ENCODE measurements around the gene MAGI2. TPM values are rescaled to one million over a fixed set of nuclear protein-coding genes. Genes with fewer than 3 reads are reported as not detected.

The MAGI2 gene
- total and polyA plus RNA-seq, 2 experiments from 2014 or later, result 3.5 to 4.1 TPM

GRCh38 chr7:78496096-78496630, 957.3 kb downstream of the MAGI2 start:
- no peak overlapping the region for H3K9ac ChIP-seq
- H2AFZ ChIP-seq, result no peak overlapping the region
- H3K79me2 ChIP-seq (ENCODE audit: insufficient read depth), result no peaks in the 10 kb centered on the region
- in situ Hi-C loops (cut with MboI), result no loop called here
- no peak overlapping the region for H3K4me2 ChIP-seq (ENCODE audit: unreplicated experiment)
- DNase-seq, result no peak
- H3K9me3 ChIP-seq (ENCODE audit: low read depth), result no peaks in the 10 kb centered on the region
- 80 to 81% methylated on average over 4 of the region's 4 CpGs for WGBS, 2 experiments (ENCODE audit: low coverage in 1 of 2, low lambda C conversion rate in 2 of 2, missing lambda C conversion rate in 2 of 2)
- H3K27me3 ChIP-seq (replicated peaks; ENCODE audit: insufficient read depth), result no peaks in the 10 kb centered on the region
- no peaks in the 10 kb centered on the region for H4K20me1 ChIP-seq (ENCODE audit: insufficient read depth)
- no peak for TF ChIP-seq EZH2phosphoT487 (IDR thresholded peaks at IDR 0.05; ENCODE audit: insufficient read depth, low read depth)
- TF ChIP-seq EZH2 (IDR thresholded peaks at IDR 0.05; ENCODE audit: insufficient read depth, poor library complexity, severe bottlenecking), result no peak
- peaks cover 16% of the 10 kb centered on the region for H3K4me1 ChIP-seq (ENCODE audit: insufficient read depth)
- no peaks in the 10 kb centered on the region for H3K9me2 ChIP-seq (ENCODE audit: insufficient read depth)
- no peak overlapping the region for H3K27ac ChIP-seq
- no peaks in the 10 kb centered on the region for H3K36me3 ChIP-seq (ENCODE audit: low read depth)
- no peaks in the 10 kb centered on the region; the same call in 1 of the 2 replicates for H3F3A ChIP-seq (ENCODE audit: insufficient read depth)
- no peak overlapping the region for H3K4me3 ChIP-seq

DNA sequence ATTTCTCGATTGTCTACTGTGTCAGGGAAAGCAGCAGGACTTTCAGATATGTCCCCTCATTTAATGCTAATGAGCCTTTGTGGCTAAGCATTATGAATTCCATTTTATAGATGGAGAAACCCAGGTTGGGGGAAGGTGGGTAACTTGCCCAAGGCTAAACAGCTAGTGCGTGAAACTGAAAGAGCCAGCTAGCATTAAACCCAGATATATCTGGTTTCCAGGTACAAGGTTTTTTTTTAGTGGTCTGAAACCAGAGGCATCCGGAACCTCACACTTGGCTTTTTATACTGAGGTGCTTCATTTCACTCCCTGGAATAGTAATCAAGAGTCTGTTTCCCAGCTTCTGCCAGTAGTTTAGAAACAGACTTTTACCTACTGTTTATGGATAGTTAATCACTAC, 960.1 kb downstream of the MAGI2 start:
- no peaks in the 10 kb centered on the region for H4K20me1 ChIP-seq (ENCODE audit: insufficient read depth)
- H3F3A ChIP-seq (ENCODE audit: insufficient read depth), result no peaks in the 10 kb centered on the region; the same call in 1 of the 2 replicates
- no peak overlapping the region for H3K4me3 ChIP-seq
- H3K9ac ChIP-seq, result no peak overlapping the region
- DNase-seq, result no peak
- in situ Hi-C loops (cut with MboI), result no loop called here
- H3K9me3 ChIP-seq (ENCODE audit: low read depth), result no peaks in the 10 kb centered on the region
- no peaks in the 10 kb centered on the region for H3K36me3 ChIP-seq (ENCODE audit: low read depth)
- H3K27me3 ChIP-seq (replicated peaks; ENCODE audit: insufficient read depth), result no peaks in the 10 kb centered on the region
- H3K27ac ChIP-seq, result no peak overlapping the region
- no peak overlapping the region for H2AFZ ChIP-seq
- H3K4me1 ChIP-seq (ENCODE audit: insufficient read depth), result peaks cover 19% of the 10 kb centered on the region
- 97 to 98% methylated on average over 3 of the region's 3 CpGs for WGBS, 2 experiments (ENCODE audit: low coverage in 1 of 2, low lambda C conversion rate in 2 of 2, missing lambda C conversion rate in 2 of 2)
- H3K79me2 ChIP-seq (ENCODE audit: insufficient read depth), result no peaks in the 10 kb centered on the region
- TF ChIP-seq EZH2 (IDR thresholded peaks at IDR 0.05; ENCODE audit: insufficient read depth, poor library complexity, severe bottlenecking) (no peak), EZH2phosphoT487 (IDR thresholded peaks at IDR 0.05; ENCODE audit: insufficient read depth, low read depth) (no peak)
- H3K9me2 ChIP-seq (ENCODE audit: insufficient read depth), result no peaks in the 10 kb centered on the region
- no peak overlapping the region for H3K4me2 ChIP-seq (ENCODE audit: unreplicated experiment)

DNA sequence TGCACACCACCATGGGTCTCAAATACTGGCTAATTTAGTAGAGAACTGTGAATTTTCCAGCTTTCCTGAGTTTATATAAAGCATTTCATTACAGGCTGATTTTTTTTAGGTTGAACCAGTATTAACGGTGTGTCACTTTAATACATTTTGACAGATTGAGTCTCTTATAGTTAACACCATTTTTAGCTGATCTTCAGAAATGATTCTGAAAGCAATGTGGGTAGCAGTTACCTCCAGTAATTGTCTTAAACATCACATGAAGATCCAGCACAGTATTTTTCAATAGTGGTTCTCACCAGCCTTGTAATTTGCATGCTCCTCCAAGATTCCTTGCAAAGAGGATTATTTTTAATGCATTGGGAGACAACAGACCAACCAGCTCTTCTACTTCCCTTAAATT, 961.3 kb downstream of the MAGI2 start:
- no peaks in the 10 kb centered on the region for H3K36me3 ChIP-seq (ENCODE audit: low read depth)
- no peaks in the 10 kb centered on the region for H3K9me2 ChIP-seq (ENCODE audit: insufficient read depth)
- H3K4me2 ChIP-seq (ENCODE audit: unreplicated experiment), result no peak overlapping the region
- no peaks in the 10 kb centered on the region; the same call in 1 of the 2 replicates for H3F3A ChIP-seq (ENCODE audit: insufficient read depth)
- no peak overlapping the region for H2AFZ ChIP-seq
- H3K4me1 ChIP-seq (ENCODE audit: insufficient read depth), result peaks cover 20% of the 10 kb centered on the region
- DNase-seq, result no peak
- no peak overlapping the region for H3K27ac ChIP-seq
- no peaks in the 10 kb centered on the region for H3K9me3 ChIP-seq (ENCODE audit: low read depth)
- H4K20me1 ChIP-seq (ENCODE audit: insufficient read depth), result no peaks in the 10 kb centered on the region
- no peaks in the 10 kb centered on the region for H3K79me2 ChIP-seq (ENCODE audit: insufficient read depth)
- no peak overlapping the region for H3K4me3 ChIP-seq
- 73 to 76% methylated on average over 1 of the region's 1 CpG for WGBS, 2 experiments (ENCODE audit: low coverage in 1 of 2, low lambda C conversion rate in 2 of 2, missing lambda C conversion rate in 2 of 2)
- in situ Hi-C loops (cut with MboI), result no loop called here
- H3K9ac ChIP-seq, result no peak overlapping the region
- no peaks in the 10 kb centered on the region for H3K27me3 ChIP-seq (replicated peaks; ENCODE audit: insufficient read depth)
- TF ChIP-seq EZH2phosphoT487 (IDR thresholded peaks at IDR 0.05; ENCODE audit: insufficient read depth, low read depth) (no peak), EZH2 (IDR thresholded peaks at IDR 0.05; ENCODE audit: insufficient read depth, poor library complexity, severe bottlenecking) (no peak)

GRCh38 chr7:78490524-78490923, 962.9 kb downstream of the MAGI2 start:
- no peak overlapping the region for H3K4me3 ChIP-seq
- no peak for TF ChIP-seq EZH2phosphoT487 (IDR thresholded peaks at IDR 0.05; ENCODE audit: insufficient read depth, low read depth)
- no peak for TF ChIP-seq EZH2 (IDR thresholded peaks at IDR 0.05; ENCODE audit: insufficient read depth, poor library complexity, severe bottlenecking)
- no peaks in the 10 kb centered on the region for H3K79me2 ChIP-seq (ENCODE audit: insufficient read depth)
- H3K27me3 ChIP-seq (replicated peaks; ENCODE audit: insufficient read depth), result no peaks in the 10 kb centered on the region
- H3K4me2 ChIP-seq (ENCODE audit: unreplicated experiment), result no peak overlapping the region
- H3K9ac ChIP-seq, result no peak overlapping the region
- H2AFZ ChIP-seq, result no peak overlapping the region
- H3K9me3 ChIP-seq (ENCODE audit: low read depth), result no peaks in the 10 kb centered on the region
- H3F3A ChIP-seq (ENCODE audit: insufficient read depth), result no peaks in the 10 kb centered on the region; the same call in 1 of the 2 replicates
- H3K9me2 ChIP-seq (ENCODE audit: insufficient read depth), result no peaks in the 10 kb centered on the region
- peaks cover 20% of the 10 kb centered on the region for H3K4me1 ChIP-seq (ENCODE audit: insufficient read depth)
- H4K20me1 ChIP-seq (ENCODE audit: insufficient read depth), result no peaks in the 10 kb centered on the region
- DNase-seq, result no peak
- no peak overlapping the region for H3K27ac ChIP-seq
- in situ Hi-C loops (cut with MboI), result no loop called here
- H3K36me3 ChIP-seq (ENCODE audit: low read depth), result no peaks in the 10 kb centered on the region
